NT2/D1 (cell line): ENCODE data around the gene LRP1-AS.

Source experiments
- SUZ12 ChIP-seq: IDR thresholded peaks from 2 replicates; pipeline ENCODE4 v1.6.1; 2011; ENCODE audit not compliant: insufficient read length, insufficient read depth; ENCODE audit errors: extremely low read depth
- ZNF274 ChIP-seq: IDR thresholded peaks from 2 replicates; pipeline ENCODE4 v1.6.1; 2011; ENCODE audit warnings: mild to moderate bottlenecking, low read depth, low read length

DNA sequence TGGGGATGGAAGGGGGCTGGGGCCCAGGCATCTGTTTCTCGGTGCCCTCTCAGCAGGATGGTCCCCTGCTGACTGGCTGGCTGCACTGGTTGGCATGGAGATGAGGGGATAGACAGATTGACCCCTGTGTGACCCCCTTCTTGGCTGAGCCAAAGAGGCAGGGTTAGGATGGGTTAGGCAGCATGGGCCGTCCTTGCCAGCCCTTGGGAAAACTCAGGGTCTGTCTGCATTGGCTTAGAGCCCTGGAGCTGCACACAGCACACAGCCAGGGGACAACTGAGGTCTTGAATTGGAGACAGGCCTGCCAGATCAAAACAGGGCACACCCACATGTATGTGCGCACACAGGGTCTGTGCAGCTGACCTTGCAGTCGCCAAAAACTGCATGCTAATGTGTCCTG lies 11.2 kb upstream of the LRP1-AS start:
- TF ChIP-seq ZNF274 (no peak), SUZ12 (no peak)
